Spleen (tissue), 7 donors: ENCODE results near the gene ERC2.

Experiments used
- CTCF ChIP-seq, 11 experiments: fragments of 200-600 bp in 7 of 11; fragments of 450-650 bp in 4 of 11; sonication (generic) in 4 of 11; IDR thresholded peaks in 8 of 11; conservative IDR thresholded peaks in 3 of 11; 1 replicate in 7 of 11; 2 replicates in 4 of 11; pipeline versions ENCODE4 v1.4.0 to v1.8.0; 2016 to 2021; ENCODE audit warnings: antibody characterized with exemption in 11 of 11, inconsistent platforms in 4 of 11, mild to moderate bottlenecking in 1 of 11
- POLR2A ChIP-seq, 3 donors: fragments of 450-650 bp; IDR thresholded peaks; one replicate each; pipeline ENCODE4 v1.5.1; 2017; ENCODE audit warnings: antibody characterized with exemption in 3 of 3, mild to moderate bottlenecking in 1 of 3
- POLR2AphosphoS5 ChIP-seq, 3 donors: sonication (generic); formaldehyde crosslinking; IDR thresholded peaks; one replicate each; pipeline ENCODE4 v1.5.1; 2017; ENCODE audit warnings: antibody characterized with exemption in 3 of 3
- donor health status: DM: no; HTN: no; CAD: no; lungs with moderate emphysema.
- donor health status: DM: no; HTN: no; CAD: no.
- donor health status: DM: no; HTN: no; CAD: no.

DNA sequence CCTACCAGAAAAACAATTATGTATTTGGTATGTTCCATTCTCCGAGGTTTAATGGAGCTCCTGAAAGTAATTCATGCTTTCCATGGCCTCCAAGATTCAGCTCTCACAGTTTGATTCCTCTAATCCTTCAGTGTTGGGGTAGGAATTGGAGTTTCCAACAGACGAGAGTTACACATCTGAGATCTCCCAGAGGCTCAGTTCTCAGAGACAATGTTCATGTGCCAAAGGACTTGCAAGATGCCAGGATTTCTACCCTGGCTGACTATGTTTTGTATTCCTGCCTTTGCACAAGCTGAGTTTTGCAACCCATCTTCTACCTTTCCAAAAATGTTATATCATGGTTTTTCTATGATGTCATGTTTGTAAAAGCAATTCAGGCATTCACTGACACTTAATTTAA, 322.9 kb downstream of the ERC2 start:
- TF ChIP-seq POLR2AphosphoS5 (IDR thresholded peaks at IDR 0.05) (no peak), CTCF (IDR thresholded peaks at IDR 0.05 in 8 of 11, conservative IDR thresholded peaks at IDR 0.05 in 3 of 11) (no peak), POLR2A (IDR thresholded peaks at IDR 0.05) (no peak)
